Transverse colon (tissue), 4 donors: ENCODE measurements around the gene DEDD2. TPM values are rescaled to one million over a fixed set of nuclear protein-coding genes. Genes with fewer than 3 reads are reported as not detected.

Source experiments
- DNase-seq: peaks from one replicate; pipeline ENCODE4 v3.0.0-alpha.2; 2019
- H3K27ac ChIP-seq, 4 donors: fragments of 200-600 bp; sonication (generic); 2 replicates each; pipeline ENCODE4 v1.5.1; 2016 to 2018; ENCODE audit warnings: inconsistent platforms in 4 of 4
- H3K27me3 ChIP-seq: fragments of 200-600 bp; sonication (generic); 2 replicates; pipeline ENCODE4 v1.5.1; 2017; ENCODE audit warnings: inconsistent platforms
- H3K36me3 ChIP-seq, 4 donors: fragments of 200-600 bp; sonication (generic); 2 replicates each; pipeline ENCODE4 v1.5.1; 2017 to 2019; ENCODE audit warnings: inconsistent platforms in 4 of 4
- H3K4me1 ChIP-seq, 4 donors: fragments of 200-600 bp; sonication (generic); 2 replicates each; pipeline ENCODE4 v1.5.1; 2017 to 2020; ENCODE audit warnings: inconsistent platforms in 4 of 4
- H3K4me3 ChIP-seq, 4 donors: fragments of 200-600 bp; sonication (generic); 1 replicate in 1 of 4; 2 replicates in 3 of 4; pipeline versions ENCODE4 v1.5.1 to v1.6.1; 2017 to 2019; ENCODE audit warnings: inconsistent platforms in 4 of 4
- H3K9me3 ChIP-seq, 2 donors: fragments of 200-600 bp; sonication (generic); 2 replicates each; pipeline ENCODE4 v1.5.1; 2017 to 2019; ENCODE audit warnings: inconsistent platforms in 2 of 2
- CTCF ChIP-seq, 5 experiments: fragments of 200-600 bp in 3 of 5; fragments of 450-650 bp in 2 of 5; sonication (generic) in 3 of 5; IDR thresholded peaks; 1 replicate in 2 of 5; 2 replicates in 3 of 5; pipeline ENCODE4 v1.5.1; 2016 to 2017; ENCODE audit warnings: antibody characterized with exemption in 5 of 5, inconsistent platforms in 3 of 5, mild to moderate bottlenecking in 2 of 5, moderate library complexity in 1 of 5
- EP300 ChIP-seq: sonication (generic); formaldehyde crosslinking; IDR thresholded peaks from one replicate; pipeline ENCODE4 v1.6.1; 2017; ENCODE audit warnings: antibody characterized with exemption, low read depth
- POLR2A ChIP-seq: fragments of 450-650 bp; IDR thresholded peaks from one replicate; pipeline ENCODE4 v1.6.1; 2016; ENCODE audit warnings: antibody characterized with exemption, mild to moderate bottlenecking, moderate library complexity
- POLR2AphosphoS5 ChIP-seq, 3 donors: sonication (generic); formaldehyde crosslinking; IDR thresholded peaks; one replicate each; pipeline ENCODE4 v1.6.1; 2016; ENCODE audit warnings: antibody characterized with exemption in 3 of 3
- WGBS, 2 donors: methylation state at CpG; one replicate each; pipeline ENCODE4 v1.1.5; 2018; ENCODE audit warnings: low coverage in 1 of 2; 5-methylcytosine and 5-hydroxymethylcytosine counted together
- in situ Hi-C, 4 donors: fragments of 200-750 bp; cut with MboI; loops; one replicate each; pipeline versions ENCODE4 v1.15.0 to v1.15.1; 2017; ENCODE audit warnings: low sequenced_read_pairs in 3 of 4, low pct_ligation_motif_present in 1 of 4, low pct_unique_long_range_greater_than_20kb in 1 of 4
- intact Hi-C: fragments of 100-400 bp; cut with DNase I; formaldehyde crosslinking; loops from one replicate; pipeline ENCODE4 v1.15.1; 2023; ENCODE audit warnings: low total_unique reads
- total RNA-seq, 4 donors: library from RNA; depleted of rRNA; stranded (reverse); fragments of >200 nt; gene quantifications; one replicate each; pipeline ENCODE4 v1.1.0, GENCODE V29; 2016

Gene DEDD2
- total RNA-seq, 4 donors from 2014 or later = 52.2 to 90.8 (median 63.0) TPM

DNA sequence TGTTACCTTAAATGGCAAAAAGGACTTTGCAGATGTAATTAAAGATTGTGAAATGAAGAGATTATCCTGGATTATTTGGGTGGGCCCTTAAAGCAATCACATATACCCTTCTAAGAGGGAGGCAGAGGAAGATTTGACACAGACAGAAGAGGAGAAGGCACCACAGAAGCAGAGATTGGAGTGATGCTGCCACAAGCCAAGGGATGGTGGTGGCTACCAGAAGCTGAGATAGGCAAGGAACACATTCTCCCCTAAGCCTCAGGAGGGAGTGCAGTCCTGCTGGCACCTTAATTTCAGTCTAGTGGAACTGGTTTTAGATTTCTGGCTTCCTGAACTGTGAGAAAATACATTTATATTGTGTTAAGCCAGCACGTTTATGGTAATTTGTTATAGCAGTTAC is 24.2 kb downstream of the DEDD2 start:
- in situ Hi-C loops = no loop called here
- peak overlapping the region; percentile 82 to 86 (median 84) for H3K27ac ChIP-seq
- no peak for DNase-seq
- no peaks in the 10 kb centered on the region for H3K27me3 ChIP-seq
- H3K9me3 ChIP-seq = peaks cover 0 to 6% of the 10 kb centered on the region in 2 donors
- 74% methylated on average over 1 of the region's 1 CpG; no CpG with 5 or more reads in 1 of the 2 donors for WGBS, 2 donors
- intact Hi-C loops = no loop called here
- peaks cover 6 to 48% (median 24%) of the 10 kb centered on the region in 4 donors for H3K4me1 ChIP-seq
- no peak overlapping the region for H3K4me3 ChIP-seq
- H3K36me3 ChIP-seq = peaks cover 0 to 1% (median under 1%) of the 10 kb centered on the region in 4 donors
- TF ChIP-seq POLR2AphosphoS5 (IDR thresholded peaks at IDR 0.05) = no peak
- TF ChIP-seq POLR2A = no peak
- no peak for TF ChIP-seq CTCF (IDR thresholded peaks at IDR 0.05)
- no peak for TF ChIP-seq EP300

DNA sequence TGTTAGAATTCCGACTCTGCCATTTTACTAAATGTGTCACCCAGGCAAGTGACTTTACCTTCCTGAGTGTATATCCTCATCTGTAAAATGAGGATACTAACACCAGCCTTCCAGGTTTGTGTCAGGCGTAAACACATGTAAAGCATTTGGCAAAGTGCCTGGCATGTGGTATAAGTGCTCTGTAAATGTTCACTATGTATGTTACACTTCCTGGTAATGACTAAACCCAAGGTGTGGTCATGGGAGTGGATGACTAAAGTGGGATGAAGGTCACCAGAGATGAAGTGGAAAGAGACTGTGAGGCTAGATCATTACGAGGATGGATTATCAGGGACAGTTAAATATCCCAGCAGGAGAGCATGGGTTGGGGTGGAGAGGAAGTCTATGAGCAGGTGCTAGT is 25.6 kb downstream of the DEDD2 start:
- 38 to 42% methylated on average over 2 to 3 of the region's 3 CpGs for WGBS, 2 donors
- H3K27ac ChIP-seq = peak overlapping the region; percentile 85 to 89 (median 86)
- TF ChIP-seq POLR2AphosphoS5 (IDR thresholded peaks at IDR 0.05) (peak; percentile 46 to 91 (median 84)), CTCF (IDR thresholded peaks at IDR 0.05) (no peak), POLR2A (peak; percentile 66), EP300 (no peak)

DNA sequence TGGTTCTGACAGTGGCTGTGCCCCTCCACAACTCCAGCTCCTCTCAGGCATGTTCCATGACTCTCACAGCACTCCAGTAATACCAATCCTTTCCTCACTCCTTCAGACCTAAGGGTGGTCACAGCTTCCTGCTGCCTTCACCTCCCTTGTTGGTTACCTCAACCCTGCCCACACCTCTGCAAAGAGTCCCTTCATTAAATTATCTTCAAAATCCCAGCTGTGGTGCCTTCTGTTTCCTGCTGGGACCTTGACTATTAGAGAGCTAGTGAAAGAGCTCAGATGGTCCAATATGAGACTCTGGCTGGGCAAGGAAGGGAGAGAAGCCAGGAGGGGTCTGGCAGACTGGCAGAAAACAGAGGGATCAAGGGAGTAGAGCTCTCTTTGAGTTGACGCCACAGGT is 26.1 kb downstream of the DEDD2 start:
- WGBS, 2 donors = 14 to 40% methylated on average over 1 of the region's 1 CpG
- Histone ChIP-seq H3K4me3 (no peak overlapping the region), H3K36me3 (no peaks in the 10 kb centered on the region), H3K4me1 (peaks cover 6 to 35% (median 21%) of the 10 kb centered on the region in 4 donors), H3K27ac (peak overlapping the region; percentile 85 to 89 (median 86)), H3K9me3 (peaks cover 0 to 6% of the 10 kb centered on the region in 2 donors), H3K27me3 (no peaks in the 10 kb centered on the region)
- TF ChIP-seq CTCF (IDR thresholded peaks at IDR 0.05) = no peak
- no peak for TF ChIP-seq EP300
- TF ChIP-seq POLR2AphosphoS5 (IDR thresholded peaks at IDR 0.05) = no peak
- TF ChIP-seq POLR2A = no peak
- in situ Hi-C loops (no loop called here), intact Hi-C loops (no loop called here)
- DNase-seq = no peak

More for the DNA sequence above, 25.6 kb downstream of the DEDD2 start:
- H3K36me3 ChIP-seq = no peaks in the 10 kb centered on the region
- intact Hi-C loops = no loop called here
- no peak overlapping the region for H3K4me3 ChIP-seq
- peaks cover 6 to 39% (median 21%) of the 10 kb centered on the region in 4 donors for H3K4me1 ChIP-seq
- peaks cover 0 to 6% of the 10 kb centered on the region in 2 donors for H3K9me3 ChIP-seq
- H3K27me3 ChIP-seq = no peaks in the 10 kb centered on the region
- peak; percentile 84 for DNase-seq
- in situ Hi-C loops = no loop called here

DNA sequence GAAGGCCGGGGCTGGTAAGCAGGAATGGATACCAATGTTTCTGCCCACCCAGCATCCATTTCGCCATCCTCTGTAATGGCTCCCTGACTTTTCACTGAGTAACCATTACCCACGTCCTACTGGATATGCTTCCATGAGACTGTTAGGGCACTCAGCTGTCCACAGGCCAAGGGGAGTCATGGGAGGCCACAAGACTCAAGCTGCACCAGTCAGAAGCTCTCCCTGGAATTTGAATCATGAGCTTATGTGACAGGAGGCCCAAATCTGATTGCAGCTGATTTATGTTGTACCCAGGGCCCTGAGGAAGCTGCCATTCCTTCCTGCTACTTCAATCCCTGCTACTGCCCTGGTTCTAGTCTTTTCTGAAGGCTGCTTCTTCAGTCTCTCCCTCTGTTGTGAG is 28.3 kb downstream of the DEDD2 start:
- in situ Hi-C loops (loop anchor here in 1 of 4 donors (10.0 kb wide), 1 partner anchor 54 kb away; the partner anchor contains the start of gene POU2F2), intact Hi-C loops (no loop called here)
- no peak overlapping the region for H3K4me3 ChIP-seq
- WGBS, 2 donors = 78 to 100% methylated on average over 1 to 3 of the region's 3 CpGs
- peaks cover 6 to 51% (median 22%) of the 10 kb centered on the region in 4 donors for H3K4me1 ChIP-seq
- TF ChIP-seq POLR2AphosphoS5 (IDR thresholded peaks at IDR 0.05) = no peak
- no peak for TF ChIP-seq CTCF (IDR thresholded peaks at IDR 0.05)
- no peak for TF ChIP-seq EP300
- TF ChIP-seq POLR2A = no peak
- H3K9me3 ChIP-seq = peaks cover 0 to 6% of the 10 kb centered on the region in 2 donors
- H3K27me3 ChIP-seq = no peaks in the 10 kb centered on the region
- H3K36me3 ChIP-seq = no peaks in the 10 kb centered on the region
- DNase-seq = no peak
- H3K27ac ChIP-seq = no peak overlapping the region
